A673 (cell line): ENCODE results near the gene TNFRSF4. TPM values are rescaled to one million over a fixed set of nuclear protein-coding genes. Genes with fewer than 3 reads are reported as not detected.

ENCODE experiments used
- BruUV-seq: library from RNA; stranded (reverse); fragments of 400-500 nt; replicated peaks from 2 replicates; lab custom pipeline; 2021; lab: Mats Ljungman, UMichigan
- CTCF ChIA-PET: fragments of 300-600 bp; sonication (Branson Sonifier 250); formaldehyde crosslinking; loops from one replicate; lab custom pipeline; 2022; ENCODE audit warnings: antibody characterized with exemption; lab: Charles Lee
- POLR2A ChIA-PET: fragments of 300-600 bp; sonication (Branson Sonifier 250); formaldehyde crosslinking; loops from one replicate; lab custom pipeline; 2022; ENCODE audit warnings: antibody characterized with exemption; ENCODE audit not compliant: low non-redundant PET; lab: Charles Lee
- DNase-seq: peaks from one replicate; pipeline ENCODE4 v3.0.0-alpha.2; 2015; ENCODE audit warnings: low spot score
- H3K27ac ChIP-seq: fragments of 200-600 bp; sonication (generic); 2 replicates; pipeline ENCODE4 v1.5.1; 2016; ENCODE audit warnings: mixed run types, low read depth, mild to moderate bottlenecking, mixed read lengths, antibody characterized with exemption, low read length; ENCODE audit not compliant: poor library complexity, severe bottlenecking
- H3K27me3 ChIP-seq: fragments of 200-600 bp; sonication (generic); replicated peaks from 2 replicates; pipeline ENCODE4 v1.6.1; 2017; ENCODE audit warnings: mixed run types, low read depth, mild to moderate bottlenecking, mixed read lengths, antibody characterized with exemption, low read length; ENCODE audit not compliant: insufficient read depth, poor library complexity
- H3K36me3 ChIP-seq: fragments of 200-600 bp; sonication (generic); 2 replicates; pipeline ENCODE4 v1.6.1; 2016; ENCODE audit warnings: mixed run types, mild to moderate bottlenecking, mixed read lengths, antibody characterized with exemption, low read length; ENCODE audit not compliant: insufficient read depth, poor library complexity, severe bottlenecking
- H3K4me1 ChIP-seq: fragments of 200-600 bp; sonication (generic); 2 replicates; pipeline ENCODE4 v1.6.1; 2017; ENCODE audit warnings: mixed run types, mild to moderate bottlenecking, mixed read lengths, antibody characterized with exemption, low read length; ENCODE audit not compliant: insufficient read depth, poor library complexity, severe bottlenecking
- H3K4me3 ChIP-seq: fragments of 200-600 bp; sonication (generic); 2 replicates; pipeline ENCODE4 v1.5.1; 2016; ENCODE audit warnings: low read depth, mixed run types, mild to moderate bottlenecking, mixed read lengths, low read length; ENCODE audit not compliant: poor library complexity, severe bottlenecking
- H3K9me3 ChIP-seq: fragments of 200-600 bp; sonication (generic); 2 replicates; pipeline ENCODE4 v1.6.1; 2016; ENCODE audit warnings: mixed run types, low read depth, mild to moderate bottlenecking, mixed read lengths, antibody characterized with exemption, low read length; ENCODE audit not compliant: poor library complexity, severe bottlenecking
- EZH2 ChIP-seq: fragments of 200-600 bp; sonication (generic); IDR thresholded peaks from 2 replicates; pipeline ENCODE4 v1.6.1; 2017; ENCODE audit warnings: borderline replicate concordance, low read depth, mild to moderate bottlenecking, mixed read lengths, antibody characterized with exemption, low read length; ENCODE audit not compliant: poor library complexity, severe bottlenecking
- intact Hi-C: fragments of 100-400 bp; cut with micrococcal nuclease; formaldehyde crosslinking; loops from one replicate; pipeline ENCODE4 v1.10.0; 2022; ENCODE audit not compliant: unreplicated experiment
- total RNA-seq: library from RNA; stranded (reverse); gene quantifications from 2 replicates; pipeline ENCODE4 v1.2.3, GENCODE V29; 2021
- TF ChIP-seq, protein P1 (sequence below): fragments of 300-800, 200-600 bp; sonication (generic); conservative IDR thresholded peaks from 2 replicates; pipeline ENCODE4 v1.5.1; 2017; ENCODE audit warnings: low read depth, mild to moderate bottlenecking, antibody characterized with exemption, low read length, moderate library complexity, mixed read lengths

Gene TNFRSF4
- total RNA-seq, 1 experiment from 2014 or later = 0.80 TPM

DNA sequence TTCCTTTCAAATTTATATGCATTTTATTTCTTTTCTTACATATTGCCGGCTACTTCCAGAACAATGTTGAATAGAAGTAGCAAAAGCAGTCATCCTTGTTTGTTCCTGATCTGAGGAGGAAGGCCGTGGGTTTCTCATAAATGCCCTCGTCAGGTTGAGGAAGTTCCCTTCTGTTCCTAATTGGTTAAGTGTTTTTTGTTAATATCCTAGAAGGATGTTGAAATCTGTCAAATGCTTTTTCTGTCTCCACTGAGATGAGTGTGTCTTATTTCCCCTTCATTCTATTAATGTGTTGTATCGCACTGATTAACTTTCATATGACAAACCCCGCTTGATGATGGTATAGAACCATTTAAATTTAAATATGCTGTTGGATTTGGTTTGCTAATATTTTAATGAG, 24.8 kb downstream of the TNFRSF4 start:
- DNase-seq = no peak
- Histone ChIP-seq H3K27ac (no peak overlapping the region), H3K36me3 (no peaks in the 10 kb centered on the region), H3K9me3 (no peaks in the 10 kb centered on the region), H3K27me3 (no peaks in the 10 kb centered on the region), H3K4me1 (no peaks in the 10 kb centered on the region), H3K4me3 (no peak overlapping the region)
- BruUV-seq = no TSS peak
- CTCF ChIA-PET = no interaction called here
- intact Hi-C loops = no loop called here
- POLR2A ChIA-PET = no interaction called here
- TF ChIP-seq EZH2 = no peak
- TF ChIP-seq, protein P1, sequence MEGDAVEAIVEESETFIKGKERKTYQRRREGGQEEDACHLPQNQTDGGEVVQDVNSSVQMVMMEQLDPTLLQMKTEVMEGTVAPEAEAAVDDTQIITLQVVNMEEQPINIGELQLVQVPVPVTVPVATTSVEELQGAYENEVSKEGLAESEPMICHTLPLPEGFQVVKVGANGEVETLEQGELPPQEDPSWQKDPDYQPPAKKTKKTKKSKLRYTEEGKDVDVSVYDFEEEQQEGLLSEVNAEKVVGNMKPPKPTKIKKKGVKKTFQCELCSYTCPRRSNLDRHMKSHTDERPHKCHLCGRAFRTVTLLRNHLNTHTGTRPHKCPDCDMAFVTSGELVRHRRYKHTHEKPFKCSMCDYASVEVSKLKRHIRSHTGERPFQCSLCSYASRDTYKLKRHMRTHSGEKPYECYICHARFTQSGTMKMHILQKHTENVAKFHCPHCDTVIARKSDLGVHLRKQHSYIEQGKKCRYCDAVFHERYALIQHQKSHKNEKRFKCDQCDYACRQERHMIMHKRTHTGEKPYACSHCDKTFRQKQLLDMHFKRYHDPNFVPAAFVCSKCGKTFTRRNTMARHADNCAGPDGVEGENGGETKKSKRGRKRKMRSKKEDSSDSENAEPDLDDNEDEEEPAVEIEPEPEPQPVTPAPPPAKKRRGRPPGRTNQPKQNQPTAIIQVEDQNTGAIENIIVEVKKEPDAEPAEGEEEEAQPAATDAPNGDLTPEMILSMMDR = no peak

DNA sequence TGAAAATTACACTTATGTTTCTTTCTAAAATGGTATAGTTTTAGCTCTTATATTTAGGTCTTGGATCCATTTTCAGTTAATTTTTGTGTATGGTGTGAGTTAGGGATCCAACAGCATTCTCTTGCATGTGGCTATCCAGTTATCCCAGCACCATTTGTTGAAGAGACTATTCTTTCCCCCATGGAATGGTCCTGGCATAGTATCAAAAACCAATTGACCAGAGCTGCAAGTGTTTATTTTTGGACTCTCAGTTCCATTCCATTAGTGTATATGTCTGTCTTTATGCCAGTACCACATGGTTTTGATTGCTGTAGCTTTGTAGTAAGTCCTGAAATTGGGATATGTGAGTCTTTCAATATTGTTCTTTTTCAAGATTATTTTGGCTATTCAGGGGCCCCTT, 26.0 kb downstream of the TNFRSF4 start:
- Histone ChIP-seq H3K27ac (no peak overlapping the region), H3K27me3 (no peaks in the 10 kb centered on the region), H3K9me3 (no peaks in the 10 kb centered on the region), H3K36me3 (no peaks in the 10 kb centered on the region), H3K4me1 (no peaks in the 10 kb centered on the region), H3K4me3 (no peak overlapping the region)
- TF ChIP-seq, protein P1 = no peak
- CTCF ChIA-PET = interaction anchor here (0.7 kb wide), 1 partner anchor 128 kb away, joined by 3 read pairs; no protein-coding TSS in a partner anchor
- no peak for DNase-seq
- BruUV-seq = no TSS peak
- POLR2A ChIA-PET = no interaction called here
- intact Hi-C loops = no loop called here

DNA sequence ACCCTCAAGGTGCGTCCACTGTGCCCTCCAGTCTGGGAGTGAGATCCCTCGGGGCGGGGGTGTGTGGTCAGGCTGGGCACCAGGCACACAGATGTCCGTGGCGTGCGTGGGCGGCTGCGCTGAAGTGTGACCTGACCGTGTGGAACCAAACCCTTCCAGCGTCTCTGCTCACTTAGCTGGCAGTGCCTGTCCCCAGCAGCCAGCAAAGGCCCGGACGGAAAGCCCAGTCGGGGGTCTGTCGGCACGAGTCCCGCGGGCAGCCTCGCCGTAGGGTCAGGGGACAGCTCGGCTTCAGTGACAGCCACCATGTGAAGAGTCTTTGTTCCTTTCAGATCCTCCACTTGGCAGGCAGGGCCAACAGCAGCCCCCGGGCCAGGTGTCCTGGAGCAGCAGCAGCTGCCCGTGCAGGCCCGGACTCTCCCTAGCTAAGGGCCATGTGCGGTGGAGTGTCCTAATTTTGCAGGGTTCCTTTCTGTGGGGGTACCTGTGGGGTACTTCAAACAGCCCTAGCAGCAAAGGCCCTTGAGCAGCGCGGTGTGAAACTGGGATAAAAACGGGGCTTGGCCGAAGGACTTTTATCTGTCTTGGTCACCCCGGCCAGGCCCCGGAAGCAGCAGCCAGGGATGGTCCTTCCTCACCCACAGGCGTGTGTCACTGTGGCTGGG, 28.7 kb downstream of the TNFRSF4 start:
- DNase-seq = no peak
- Histone ChIP-seq H3K4me3 (no peak overlapping the region), H3K36me3 (no peaks in the 10 kb centered on the region), H3K27me3 (no peaks in the 10 kb centered on the region), H3K4me1 (no peaks in the 10 kb centered on the region), H3K9me3 (no peaks in the 10 kb centered on the region), H3K27ac (no peak overlapping the region)
- intact Hi-C loops = no loop called here
- CTCF ChIA-PET = no interaction called here
- BruUV-seq = no TSS peak
- TF ChIP-seq, protein P1 = no peak
- no peak for TF ChIP-seq EZH2
- POLR2A ChIA-PET = no interaction called here
